PC-3 (cell line): ENCODE measurements around the gene UPF3A. TPM values are rescaled to one million over a fixed set of nuclear protein-coding genes. Genes with fewer than 3 reads are reported as not detected.

Experiments
- ATAC-seq: fragments of 200-7000 bp; cut with Tn5 transposase; 2 replicates; pipeline ENCODE4 v1.9.1; 2020; ENCODE audit warnings: mild to moderate bottlenecking, moderate library complexity
- BruUV-seq: library from RNA; stranded (reverse); fragments of 400-500 nt; replicated peaks from 2 replicates; lab custom pipeline; 2021; lab: Mats Ljungman, UMichigan
- CTCF ChIA-PET: fragments of 300-600 bp; sonication (Branson Sonifier 250); formaldehyde crosslinking; loops from one replicate; lab custom pipeline; 2022; ENCODE audit warnings: antibody characterized with exemption; lab: Charles Lee
- POLR2A ChIA-PET: fragments of 300-600 bp; sonication (Branson Sonifier 250); formaldehyde crosslinking; loops from one replicate; lab custom pipeline; 2022; ENCODE audit warnings: antibody characterized with exemption; ENCODE audit not compliant: unreplicated experiment; lab: Charles Lee
- DNase-seq: peaks from one replicate; pipeline ENCODE4 v3.0.0-alpha.2; 2015
- H2AFZ ChIP-seq: fragments of 300-600 bp; sonication (generic); 2 replicates; pipeline ENCODE4 v1.6.0; 2016; ENCODE audit warnings: antibody characterized with exemption, low read length
- H3F3A ChIP-seq: fragments of 300-600 bp; sonication (generic); one replicate; pipeline ENCODE4 v1.6.0; 2017; ENCODE audit warnings: antibody characterized with exemption, low read length, control low read depth, mild to moderate bottlenecking; ENCODE audit not compliant: unreplicated experiment
- H3K27ac ChIP-seq: fragments of 300-600 bp; sonication (generic); 2 replicates; pipeline ENCODE4 v1.5.1; 2016; ENCODE audit warnings: mild to moderate bottlenecking, low read length
- H3K27me3 ChIP-seq: fragments of 300-600 bp; sonication (generic); 2 replicates; pipeline ENCODE4 v1.6.1; 2016; ENCODE audit warnings: low read length, mixed read lengths
- H3K36me3 ChIP-seq: fragments of 300-600 bp; sonication (generic); 2 replicates; pipeline ENCODE4 v1.6.1; 2016; ENCODE audit warnings: low read depth, mixed run types, low read length, mixed read lengths
- H3K4me1 ChIP-seq: fragments of 300-600 bp; sonication (generic); 2 replicates; pipeline ENCODE4 v1.5.1; 2016; ENCODE audit warnings: low read length; ENCODE audit not compliant: insufficient read depth
- H3K4me2 ChIP-seq: fragments of 300-600 bp; sonication (generic); 2 replicates; pipeline ENCODE4 v1.6.0; 2016; ENCODE audit warnings: low read length
- H3K4me3 ChIP-seq: fragments of 300-600 bp; sonication (generic); 2 replicates; pipeline ENCODE4 v1.5.1; 2016; ENCODE audit warnings: mild to moderate bottlenecking, low read length, mixed read lengths
- H3K79me2 ChIP-seq: fragments of 300-600 bp; sonication (generic); 2 replicates; pipeline ENCODE4 v1.6.1; 2017; ENCODE audit warnings: low read length, mixed read lengths
- H3K9ac ChIP-seq: fragments of 300-600 bp; sonication (generic); 2 replicates; pipeline ENCODE4 v1.6.0; 2016; ENCODE audit warnings: mild to moderate bottlenecking, low read length
- H3K9me2 ChIP-seq: fragments of 300-600 bp; sonication (generic); replicated peaks from 2 replicates; pipeline ENCODE4 v1.6.1; 2016; ENCODE audit warnings: mixed run types, low read length, mixed read lengths
- H3K9me3 ChIP-seq: fragments of 300-600 bp; sonication (generic); 2 replicates; pipeline ENCODE4 v1.6.1; 2016; ENCODE audit warnings: low read length, mixed read lengths
- H4K20me1 ChIP-seq: fragments of 300-600 bp; sonication (generic); 2 replicates; pipeline ENCODE4 v1.6.1; 2016; ENCODE audit warnings: low read length, mixed read lengths
- CTCF ChIP-seq: fragments of 300-600 bp; sonication (generic); conservative IDR thresholded peaks from 2 replicates; pipeline ENCODE4 v1.5.1; 2017; ENCODE audit warnings: antibody characterized with exemption, low read depth, mild to moderate bottlenecking, low read length
- EZH2 ChIP-seq: fragments of 300-600 bp; sonication (generic); IDR thresholded peaks from one replicate; pipeline ENCODE4 v1.6.1; 2017; ENCODE audit warnings: antibody characterized with exemption, mild to moderate bottlenecking, low read length; ENCODE audit not compliant: unreplicated experiment
- EZH2phosphoT487 ChIP-seq: fragments of 300-600 bp; sonication (generic); IDR thresholded peaks from 2 replicates; pipeline ENCODE4 v1.6.1; 2018; ENCODE audit warnings: mild to moderate bottlenecking, antibody characterized with exemption, low read length, borderline replicate concordance
- intact Hi-C: fragments of 100-400 bp; cut with micrococcal nuclease; formaldehyde crosslinking; loops from 2 replicates; pipeline ENCODE4 v1.9.0; 2023
- total RNA-seq: library from RNA; depleted of rRNA; stranded (reverse); fragments of >200 nt; gene quantifications from 2 replicates; pipeline ENCODE4 v1.2.3, GENCODE V29; 2014

The UPF3A gene
- total RNA-seq, 1 experiment from 2014 or later: 18.1 TPM

DNA sequence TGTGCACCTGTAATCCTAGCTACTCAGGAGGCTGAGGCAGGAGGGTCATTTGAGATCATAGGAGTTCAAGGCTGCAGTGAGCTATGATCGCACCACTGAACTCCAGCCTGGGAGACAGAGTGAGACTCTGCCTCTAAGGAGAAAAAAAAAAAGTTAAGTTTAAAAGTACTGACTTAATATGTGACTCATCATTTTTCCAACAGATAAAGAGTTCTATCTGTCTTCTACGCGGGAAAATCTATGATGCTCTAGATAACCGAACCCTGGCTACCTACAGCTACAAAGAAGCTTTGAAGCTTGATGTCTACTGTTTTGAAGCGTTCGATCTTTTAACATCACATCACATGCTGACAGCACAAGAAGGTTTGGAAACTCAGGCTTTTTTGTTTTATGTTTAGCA is 39.5 kb upstream of the UPF3A start:
- H3K36me3 ChIP-seq: peaks cover 58% of the 10 kb centered on the region
- POLR2A ChIA-PET: interaction anchor here (0.7 kb wide), 1 partner anchor 86 kb away, joined by 7 read pairs; no protein-coding TSS in a partner anchor

GRCh38 chr13:114243971-114244370 is 37.4 kb upstream of the UPF3A start:
- no peak overlapping the region for H3K4me2 ChIP-seq
- no peaks in the 10 kb centered on the region for H3K9me2 ChIP-seq
- H4K20me1 ChIP-seq: no peaks in the 10 kb centered on the region
- no peaks in the 10 kb centered on the region for H3F3A ChIP-seq
- CTCF ChIA-PET: interaction anchor here (0.6 kb wide), 1 partner anchor 296 kb away, joined by 3 read pairs; no protein-coding TSS in a partner anchor
- no peak overlapping the region for H3K27ac ChIP-seq
- H3K9ac ChIP-seq: no peak overlapping the region
- ATAC-seq (no peak), DNase-seq (no peak)
- no peaks in the 10 kb centered on the region for H3K27me3 ChIP-seq
- H3K4me1 ChIP-seq: no peaks in the 10 kb centered on the region
- no peaks in the 10 kb centered on the region for H3K9me3 ChIP-seq
- no peak overlapping the region for H2AFZ ChIP-seq
- H3K4me3 ChIP-seq: no peak overlapping the region
- H3K36me3 ChIP-seq: peaks cover 53% of the 10 kb centered on the region
- no TSS peak for BruUV-seq
- TF ChIP-seq EZH2phosphoT487 (no peak), EZH2 (no peak), CTCF (no peak)
- POLR2A ChIA-PET: no interaction called here
- intact Hi-C loops: no loop called here
- H3K79me2 ChIP-seq: no peaks in the 10 kb centered on the region

More for the DNA sequence above, 39.5 kb upstream of the UPF3A start:
- Histone ChIP-seq H3K27me3 (no peaks in the 10 kb centered on the region), H3K4me1 (no peaks in the 10 kb centered on the region), H3K79me2 (peaks cover 9% of the 10 kb centered on the region; the same call in 1 of the 2 replicates), H3K9me3 (no peaks in the 10 kb centered on the region), H2AFZ (no peak overlapping the region), H3K9ac (no peak overlapping the region), H3K9me2 (no peaks in the 10 kb centered on the region), H4K20me1 (no peaks in the 10 kb centered on the region), H3K4me2 (no peak overlapping the region), H3K4me3 (no peak overlapping the region), H3F3A (no peaks in the 10 kb centered on the region), H3K27ac (no peak overlapping the region)
- intact Hi-C loops: no loop called here
- no TSS peak for BruUV-seq
- ATAC-seq: no peak
- no peak for TF ChIP-seq EZH2phosphoT487
- TF ChIP-seq CTCF: no peak
- TF ChIP-seq EZH2: no peak
- CTCF ChIA-PET: no interaction called here
- DNase-seq: no peak

GRCh38 chr13:114244637-114245036 is 36.8 kb upstream of the UPF3A start:
- no peaks in the 10 kb centered on the region for H3K27me3 ChIP-seq
- BruUV-seq: no TSS peak
- ATAC-seq (no peak), DNase-seq (no peak)
- TF ChIP-seq EZH2phosphoT487: no peak
- no peak for TF ChIP-seq EZH2
- no peak for TF ChIP-seq CTCF
- ChIA-PET POLR2A (no interaction called here), CTCF (no interaction called here)
- no peaks in the 10 kb centered on the region for H3K4me1 ChIP-seq
- no peaks in the 10 kb centered on the region for H3F3A ChIP-seq
- H3K4me2 ChIP-seq: no peak overlapping the region
- H3K9me2 ChIP-seq: no peaks in the 10 kb centered on the region
- H3K79me2 ChIP-seq: no peaks in the 10 kb centered on the region
- no peaks in the 10 kb centered on the region for H3K9me3 ChIP-seq
- intact Hi-C loops: no loop called here
- H3K4me3 ChIP-seq: no peak overlapping the region
- no peak overlapping the region for H2AFZ ChIP-seq
- H3K36me3 ChIP-seq: peaks cover 55% of the 10 kb centered on the region
- no peaks in the 10 kb centered on the region for H4K20me1 ChIP-seq
- H3K27ac ChIP-seq: no peak overlapping the region
- H3K9ac ChIP-seq: no peak overlapping the region
